Measurements from ENCODE around the gene SUSD3.
"Not testable (repeated sequence)": the region's sequence is repeated elsewhere in the genome, so short reads cannot be mapped to it uniquely, and the experiment has no call there.

SUSD3 gene

GRCh38 chr9:93112116-93112863 lies 53.8 kb downstream of the SUSD3 start:
- no peak for DNase-seq

DNA sequence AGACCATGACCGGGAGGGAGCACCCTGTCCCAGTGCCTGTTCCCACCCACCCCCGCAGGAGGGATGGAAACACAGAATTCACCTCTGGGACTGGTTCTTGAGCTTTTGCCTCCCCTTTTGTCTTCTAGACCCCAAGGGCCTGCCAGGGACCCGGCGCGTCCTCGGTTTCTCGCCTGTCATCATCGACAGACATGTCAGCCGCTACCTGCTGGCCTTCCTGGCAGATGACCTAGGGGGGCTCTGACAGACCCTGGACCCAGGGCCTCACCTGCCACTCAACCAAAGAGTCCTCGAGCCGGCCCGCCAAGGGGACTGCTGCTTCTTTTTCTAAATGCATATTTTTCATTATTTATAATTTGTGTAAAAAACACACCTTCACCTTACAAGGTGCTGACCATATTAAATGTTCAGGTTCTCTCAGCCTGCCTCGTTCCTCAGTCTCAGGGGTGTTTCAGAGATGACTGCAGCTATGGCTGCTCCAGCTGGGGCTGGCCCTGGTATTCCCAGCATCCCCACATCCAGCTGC lies 54.4 kb downstream of the SUSD3 start:
- no peak for DNase-seq

GRCh38 chr9:93114169-93114983 lies 55.9 kb downstream of the SUSD3 start:
- DNase-seq = no peak

GRCh38 chr9:93114984-93115335 lies 56.5 kb downstream of the SUSD3 start:
- no peak for DNase-seq

DNA sequence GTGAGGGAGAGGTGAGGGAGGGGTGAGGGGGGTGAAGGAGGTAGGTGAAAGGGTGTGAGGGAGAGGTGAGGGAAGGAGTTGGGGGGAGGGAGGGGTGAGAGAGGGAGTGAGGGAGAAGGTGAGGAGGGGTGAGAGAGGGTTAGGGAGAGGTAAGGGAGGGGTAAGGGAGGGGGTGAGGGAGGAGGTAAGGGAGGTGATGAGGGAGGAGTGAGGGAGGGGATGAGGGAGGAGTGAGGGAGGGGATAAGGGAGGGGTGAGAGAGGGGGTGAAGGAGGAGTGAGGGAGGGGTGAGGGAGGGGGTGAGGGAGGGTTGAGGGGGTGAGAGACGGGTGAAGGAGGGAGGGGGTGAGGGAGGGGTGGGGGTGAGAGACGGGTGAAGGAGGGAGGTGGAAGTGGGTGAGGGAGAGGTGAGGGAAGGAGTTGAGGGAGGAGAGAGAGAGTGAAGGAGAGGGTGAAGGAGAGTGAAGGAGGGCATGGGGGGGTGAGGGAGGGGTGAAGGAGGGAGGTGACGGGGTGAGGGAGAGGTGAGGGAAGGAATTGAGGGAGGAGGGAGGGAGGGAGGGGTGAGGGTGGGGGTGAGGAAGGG lies 57.1 kb downstream of the SUSD3 start:
- DNase-seq = no peak

DNA sequence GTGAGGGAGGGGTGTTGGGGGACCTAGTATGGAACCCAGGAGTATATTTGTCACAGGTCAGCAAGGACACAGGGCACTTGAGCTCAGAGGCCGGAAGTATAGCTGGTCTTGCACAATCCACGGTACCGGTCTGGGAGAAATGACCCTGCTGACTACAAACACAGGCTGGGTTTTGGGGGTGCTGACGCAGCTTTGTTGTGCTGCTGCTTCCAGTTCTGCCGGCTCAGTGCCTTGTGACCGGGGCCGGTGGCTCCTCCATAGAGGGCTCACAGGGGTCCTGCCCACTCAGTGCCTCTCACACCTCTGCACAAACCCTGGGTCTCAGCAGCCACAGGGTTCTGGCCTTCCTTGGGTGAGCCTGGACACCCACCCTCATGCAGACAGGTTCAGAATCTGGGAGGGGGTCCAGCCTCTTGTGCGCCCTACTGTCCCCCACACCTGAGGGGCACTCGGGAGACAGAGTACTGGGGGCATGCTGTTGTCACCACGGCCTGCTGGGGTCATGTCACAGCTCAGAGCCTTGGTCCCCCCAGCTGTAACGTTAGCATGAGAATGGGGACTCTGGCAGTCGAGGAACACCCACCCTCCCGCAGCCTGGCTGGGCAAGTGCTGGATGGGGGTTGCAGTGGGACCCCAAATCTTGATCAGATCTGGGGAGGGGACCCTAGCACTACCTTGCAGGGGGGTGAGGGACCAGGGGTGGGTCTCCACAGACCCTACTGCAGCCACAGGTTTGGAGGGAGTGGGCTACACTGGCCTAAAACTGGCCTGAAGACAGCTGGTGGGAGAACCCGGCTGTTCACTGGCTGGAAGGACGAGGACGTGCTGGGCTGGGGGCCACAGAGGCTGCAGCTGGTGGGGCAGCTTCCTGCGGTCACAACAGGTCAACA lies 57.8 kb downstream of the SUSD3 start:
- peak in 7 of 14 donors; percentile 39 to 66 (median 58) for DNase-seq

DNA sequence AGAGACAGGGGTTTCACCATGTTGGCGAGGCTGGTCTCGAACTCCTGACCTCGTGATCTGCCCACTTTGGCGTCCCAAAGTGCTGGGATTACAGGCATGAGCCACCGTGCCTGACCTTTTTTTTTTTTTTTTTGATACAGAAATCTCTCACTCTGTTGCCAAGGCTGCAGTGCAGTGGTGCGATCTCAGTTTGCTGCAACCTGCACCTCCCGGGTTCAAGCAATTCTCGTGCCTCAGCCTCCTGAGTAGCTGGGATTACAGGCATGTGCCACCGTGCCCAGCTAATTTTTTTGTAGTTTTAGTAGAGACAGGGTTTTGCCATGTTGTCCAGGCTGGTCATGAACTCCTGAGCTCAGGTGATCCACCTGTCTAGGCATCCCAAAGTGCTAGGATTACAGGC lies 59.0 kb downstream of the SUSD3 start:
- not testable (repeated sequence) for DNase-seq

DNA sequence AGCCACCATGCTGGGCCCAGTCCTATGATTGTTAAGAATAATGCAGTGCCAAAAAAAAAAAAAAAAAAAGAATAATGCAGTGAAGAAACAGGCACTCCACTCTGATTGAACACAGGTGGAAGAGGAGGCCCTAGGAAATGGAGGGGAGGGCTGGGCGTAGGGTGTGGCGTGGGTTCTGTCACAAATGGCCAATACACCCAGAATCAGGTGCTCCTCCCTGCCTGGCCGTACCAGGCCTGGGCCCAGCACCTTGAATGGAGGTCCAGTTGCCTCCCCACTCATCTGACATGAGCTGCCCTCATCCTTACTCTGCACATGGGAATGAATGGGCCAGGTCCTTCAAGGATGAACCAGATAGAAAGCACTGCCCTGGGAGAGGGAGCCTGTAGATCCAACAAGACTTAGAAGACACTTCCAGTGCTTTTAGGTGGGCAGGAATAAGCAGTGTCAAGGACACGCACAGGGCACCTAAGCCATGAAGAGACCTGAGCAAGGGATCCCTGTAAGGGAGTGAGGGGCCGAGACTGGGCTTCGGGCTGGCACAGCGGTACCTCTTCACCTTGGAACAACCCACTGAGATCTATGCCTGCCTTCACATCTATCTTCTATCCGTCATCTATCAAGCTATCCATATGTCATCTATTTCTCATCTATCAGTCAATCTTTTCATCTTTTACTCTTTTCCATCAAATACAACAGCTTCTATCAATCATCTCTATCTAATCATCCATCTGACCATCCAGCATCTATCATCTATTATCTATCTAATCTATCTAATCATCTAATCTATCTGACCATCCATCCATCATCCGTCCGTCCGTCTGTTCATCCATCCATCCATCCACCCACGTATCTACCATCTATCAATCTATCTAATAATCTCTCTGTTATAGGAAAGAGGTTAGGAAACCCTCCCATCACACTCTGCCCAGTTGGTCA lies 59.7 kb downstream of the SUSD3 start:
- no peak for DNase-seq

DNA sequence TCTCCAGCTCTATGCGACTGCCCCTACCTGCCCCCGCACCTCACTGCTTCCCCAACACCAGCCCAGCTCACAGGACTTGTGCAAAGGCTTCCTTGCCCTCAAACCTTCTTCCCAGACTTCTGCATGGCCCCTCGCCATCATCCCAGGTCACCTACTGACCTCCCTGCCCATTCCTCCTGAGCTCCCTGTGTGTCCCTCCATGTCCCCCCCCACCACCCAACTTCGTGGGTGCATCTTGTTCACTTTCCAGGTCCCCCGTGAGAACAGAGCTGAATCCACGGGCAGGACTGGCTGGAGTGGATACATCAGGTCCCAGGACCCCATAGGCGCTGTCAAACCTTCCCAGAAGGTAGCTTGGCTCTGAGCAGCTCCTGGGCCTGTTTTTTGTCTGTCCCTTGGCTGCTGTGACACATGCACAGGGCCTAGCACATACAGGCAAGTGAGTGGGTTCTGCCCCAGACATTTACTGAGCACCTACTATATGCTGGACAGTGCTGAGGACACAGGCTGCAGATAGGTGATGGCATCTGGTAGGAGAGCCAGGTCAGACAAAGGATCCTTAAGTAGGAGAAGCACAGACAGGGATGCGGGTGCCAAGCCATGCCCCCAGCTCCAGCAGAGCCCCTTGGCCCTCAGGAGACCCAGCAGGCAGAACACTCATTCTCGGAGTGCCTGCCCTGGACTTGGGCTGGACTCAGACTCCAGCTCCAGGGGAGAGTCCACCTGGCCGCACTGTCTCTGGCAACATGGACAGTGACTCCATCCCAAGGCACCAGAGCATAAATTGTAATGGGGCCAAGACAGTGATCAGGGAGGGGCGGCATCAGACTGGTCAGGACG lies 60.6 kb downstream of the SUSD3 start:
- peak in 1 of 14 donors; percentile 39 for DNase-seq

DNA sequence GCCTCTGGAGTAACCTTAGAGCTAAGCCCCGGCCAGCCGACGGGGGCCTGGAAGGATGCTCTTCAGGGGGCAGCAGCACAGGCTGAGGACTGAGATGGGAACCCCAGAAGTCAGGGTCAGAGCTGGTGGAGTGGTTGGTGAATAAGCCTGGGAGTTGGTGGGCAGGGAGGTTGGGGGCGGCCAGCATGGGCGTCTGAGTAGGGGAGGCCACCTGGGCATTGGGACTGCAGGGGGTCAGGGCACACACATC lies 61.1 kb downstream of the SUSD3 start:
- no peak for DNase-seq

DNA sequence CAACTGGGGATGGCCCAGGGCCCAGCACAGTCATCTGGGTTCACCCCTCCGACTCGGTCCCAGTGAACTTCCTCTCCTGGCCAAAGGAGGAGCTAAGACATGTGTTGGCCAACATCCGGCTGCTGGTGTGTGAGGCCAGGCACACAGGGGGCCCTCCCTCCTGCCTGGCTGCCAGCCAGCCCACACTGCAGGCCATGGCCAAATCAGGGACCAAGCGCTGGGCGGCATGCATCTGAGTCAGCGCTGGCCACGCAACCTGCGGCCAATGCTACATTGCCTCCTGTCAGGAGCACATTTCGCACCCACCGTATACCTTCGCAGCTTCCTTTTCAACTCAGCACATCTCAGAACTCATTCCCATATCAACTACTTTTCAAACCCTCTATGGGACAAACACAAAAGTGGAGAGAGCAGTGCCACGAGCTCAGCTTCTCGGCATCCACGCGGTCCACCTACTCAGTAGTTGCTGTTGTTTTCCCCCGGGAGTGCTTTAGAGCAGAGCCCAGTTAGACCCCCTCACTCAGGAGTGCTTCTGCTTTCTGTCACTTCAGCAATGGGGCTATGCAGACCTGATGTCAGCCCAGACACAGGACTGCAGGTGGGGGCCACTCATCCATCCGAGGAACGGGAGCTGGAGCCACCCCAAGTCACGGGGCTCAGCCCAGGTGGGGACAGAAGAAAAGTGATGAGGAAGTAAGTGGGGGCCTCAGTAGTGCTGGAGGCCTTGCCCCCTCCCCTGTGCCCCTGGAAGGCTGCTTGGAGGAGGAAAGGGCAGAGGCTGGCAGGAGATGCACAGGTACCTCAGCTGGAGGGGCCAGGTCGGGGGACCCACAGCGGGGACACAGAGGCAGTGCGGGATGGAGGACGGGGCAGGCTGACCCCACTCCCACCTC lies 61.7 kb downstream of the SUSD3 start:
- peak in 12 of 14 donors; percentile 32 to 87 (median 74) for DNase-seq

GRCh38 chr9:93120846-93121315 lies 62.4 kb downstream of the SUSD3 start:
- DNase-seq = no peak

DNA sequence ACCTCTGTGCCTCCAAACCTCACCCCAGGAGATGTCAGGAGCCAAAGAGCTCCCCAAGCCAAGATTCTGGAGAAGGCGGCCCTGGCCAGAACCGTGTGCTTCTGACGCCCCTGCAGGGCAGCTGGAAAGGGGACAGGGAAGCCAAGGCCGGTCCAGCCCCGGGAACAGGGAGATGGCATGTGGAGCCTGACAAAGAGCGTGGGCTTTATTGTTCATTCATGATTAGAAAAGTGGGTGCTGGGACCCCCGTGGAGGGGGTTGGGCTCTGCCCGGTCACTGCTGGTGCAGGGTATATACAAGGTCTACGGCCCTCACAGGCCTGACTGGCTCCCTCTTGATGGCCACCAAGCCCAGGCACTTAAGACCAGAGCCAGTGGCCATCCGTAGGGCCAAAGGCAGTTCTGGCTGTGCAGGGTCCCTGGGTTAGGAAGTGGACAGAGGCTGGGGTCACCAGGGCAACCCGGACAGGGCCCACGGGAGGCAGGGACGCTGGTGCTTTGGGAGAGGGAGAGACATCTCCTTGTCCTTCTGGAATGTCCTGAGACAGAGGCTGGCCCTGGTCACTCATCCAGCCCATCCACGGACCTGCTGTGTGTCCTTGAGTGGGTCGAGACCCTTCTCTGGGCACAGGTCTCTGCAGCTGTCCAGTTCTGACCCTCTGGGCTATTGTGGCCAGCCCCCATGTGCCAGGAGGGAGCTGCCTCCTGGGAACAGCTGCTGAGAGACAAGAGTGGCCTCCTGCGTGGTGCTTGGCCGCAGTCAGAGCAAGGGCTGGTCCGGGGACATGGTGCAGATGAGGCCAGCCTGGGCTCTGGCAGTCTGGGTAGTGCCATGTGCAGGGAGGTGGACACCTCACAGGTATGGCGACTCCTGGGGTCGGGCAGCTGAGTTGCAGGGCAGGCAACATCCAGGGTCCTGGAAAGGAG lies 63.1 kb downstream of the SUSD3 start:
- DNase-seq = no peak

- DNase-seq = no peak
Measured at GRCh38 chr9:93122721-93123221, 64.3 kb downstream of the SUSD3 start.

DNA sequence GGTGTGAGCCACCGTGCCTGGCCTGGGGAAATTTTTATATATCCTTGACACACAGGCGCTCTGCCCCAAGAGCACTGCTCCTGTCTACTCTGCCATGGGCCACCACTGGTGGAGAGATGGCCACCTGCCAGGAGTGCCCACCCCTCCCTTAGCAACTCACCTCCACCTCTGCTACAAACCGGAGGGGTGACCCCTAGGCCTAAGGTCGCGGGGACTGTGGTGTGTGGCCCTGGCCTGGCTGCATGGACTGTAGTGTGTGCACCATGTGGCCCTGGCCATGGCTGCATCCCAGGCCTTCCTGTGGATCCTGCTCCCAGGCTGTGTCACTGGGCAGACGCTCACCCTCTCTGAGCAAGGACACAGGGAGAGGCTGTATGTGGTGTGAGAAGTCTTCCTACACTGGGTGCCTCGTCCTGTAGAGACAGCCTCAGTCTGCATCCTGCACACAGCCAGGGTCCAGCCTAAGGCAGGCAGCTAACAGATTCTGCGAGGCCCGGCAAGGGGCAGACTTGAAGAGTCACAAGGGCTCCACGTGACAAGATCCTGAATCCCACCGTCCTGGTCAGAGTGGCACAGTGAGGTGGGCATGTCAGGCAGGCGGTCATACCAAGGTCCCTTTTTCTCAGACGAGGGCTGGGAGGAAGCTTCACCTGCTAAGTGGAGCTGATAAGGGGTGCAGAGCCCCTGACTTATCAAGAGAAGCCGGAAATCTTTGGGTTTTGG lies 65.2 kb downstream of the SUSD3 start:
- DNase-seq = no peak

DNA sequence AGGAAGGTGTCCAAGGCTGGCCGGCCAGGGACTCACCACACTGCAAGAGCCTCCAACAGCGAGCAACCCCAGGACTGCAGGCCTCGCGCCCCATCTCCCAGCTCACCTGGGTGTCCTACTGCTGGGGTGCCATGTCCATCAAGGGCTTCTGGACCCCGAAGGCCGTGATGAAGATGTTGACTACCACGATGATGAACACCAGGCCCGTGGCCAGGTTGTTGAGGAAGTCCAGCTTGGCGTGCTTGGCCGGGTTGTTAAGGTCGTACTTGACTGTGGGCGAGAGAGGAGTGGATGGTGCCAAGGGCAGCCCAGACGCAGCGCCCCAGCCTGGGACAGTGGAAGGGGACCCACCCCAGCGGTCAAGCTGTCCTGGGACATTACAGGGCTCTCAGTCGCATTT lies 66.3 kb downstream of the SUSD3 start:
- no peak for DNase-seq

DNA sequence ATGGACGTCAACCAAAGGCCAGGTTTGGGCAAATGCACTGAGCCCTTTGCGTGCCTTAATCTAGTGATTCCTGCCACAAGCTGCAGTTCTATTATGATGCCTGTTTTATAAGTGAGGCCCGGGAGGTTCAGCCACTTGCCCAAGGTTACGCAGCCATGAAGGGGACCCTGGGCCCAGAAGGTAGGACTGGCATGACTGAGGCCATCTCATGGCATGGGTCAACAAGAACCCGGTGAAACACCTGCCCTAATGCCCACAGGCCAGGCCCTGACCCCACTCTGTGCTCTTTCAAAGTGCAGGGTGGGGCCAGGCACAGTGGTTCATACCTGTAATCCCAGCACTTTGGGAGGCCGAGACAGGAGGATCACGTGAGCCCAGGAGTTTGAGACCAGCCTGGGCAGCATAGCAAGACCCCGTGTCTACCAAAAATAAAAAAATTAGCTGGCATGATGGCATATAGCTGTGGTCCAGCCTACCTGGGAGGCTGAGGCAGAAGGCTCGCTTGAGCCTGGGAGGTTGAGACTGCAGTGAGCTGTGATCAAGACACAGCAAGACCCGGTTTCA lies 66.9 kb downstream of the SUSD3 start:
- no peak for DNase-seq

All from C1 segment of cervical spinal cord (tissue), 14 donors.